Measurements from ENCODE around the gene GTF2F1.

DNA sequence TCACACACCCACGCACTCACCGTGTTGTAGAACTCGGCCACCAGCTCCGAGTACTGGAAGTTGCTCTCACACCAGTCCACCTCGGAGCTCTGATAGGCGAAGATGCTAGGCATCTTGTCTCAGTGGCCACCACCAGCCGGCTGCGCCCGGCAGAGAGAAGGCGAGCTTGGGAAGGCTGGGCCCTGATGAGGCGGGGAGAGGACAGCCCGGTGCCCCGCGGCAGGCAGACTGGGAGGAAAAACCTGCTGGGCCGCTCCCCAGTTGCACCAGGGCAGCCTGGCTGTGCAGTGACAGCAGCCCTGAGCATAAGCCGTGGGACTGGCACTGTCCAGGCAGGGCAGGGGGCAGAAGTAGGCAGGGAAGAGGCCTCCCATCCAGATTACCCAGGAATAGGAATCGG lies 59.5 kb downstream of the GTF2F1 start, which contains the start of gene ACER1:
- TF ChIP-seq, protein P1, sequence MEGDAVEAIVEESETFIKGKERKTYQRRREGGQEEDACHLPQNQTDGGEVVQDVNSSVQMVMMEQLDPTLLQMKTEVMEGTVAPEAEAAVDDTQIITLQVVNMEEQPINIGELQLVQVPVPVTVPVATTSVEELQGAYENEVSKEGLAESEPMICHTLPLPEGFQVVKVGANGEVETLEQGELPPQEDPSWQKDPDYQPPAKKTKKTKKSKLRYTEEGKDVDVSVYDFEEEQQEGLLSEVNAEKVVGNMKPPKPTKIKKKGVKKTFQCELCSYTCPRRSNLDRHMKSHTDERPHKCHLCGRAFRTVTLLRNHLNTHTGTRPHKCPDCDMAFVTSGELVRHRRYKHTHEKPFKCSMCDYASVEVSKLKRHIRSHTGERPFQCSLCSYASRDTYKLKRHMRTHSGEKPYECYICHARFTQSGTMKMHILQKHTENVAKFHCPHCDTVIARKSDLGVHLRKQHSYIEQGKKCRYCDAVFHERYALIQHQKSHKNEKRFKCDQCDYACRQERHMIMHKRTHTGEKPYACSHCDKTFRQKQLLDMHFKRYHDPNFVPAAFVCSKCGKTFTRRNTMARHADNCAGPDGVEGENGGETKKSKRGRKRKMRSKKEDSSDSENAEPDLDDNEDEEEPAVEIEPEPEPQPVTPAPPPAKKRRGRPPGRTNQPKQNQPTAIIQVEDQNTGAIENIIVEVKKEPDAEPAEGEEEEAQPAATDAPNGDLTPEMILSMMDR (IDR thresholded peaks at IDR 0.05) = no peak
- no peak for TF ChIP-seq EZH2 (IDR thresholded peaks at IDR 0.05; ENCODE audit: borderline replicate concordance, insufficient read depth, low read depth, low read length, poor library complexity, severe bottlenecking)
